OCI-LY7 (cell line): ENCODE results near the gene SND1.

Experiments used
- CTCF ChIP-seq: fragments of 200-600 bp; sonication (generic); conservative IDR thresholded peaks from 2 replicates; pipeline ENCODE4 v1.5.1; 2014; ENCODE audit warnings: mild to moderate bottlenecking, antibody characterized with exemption, low read length, moderate library complexity, mixed read lengths
- EZH2phosphoT487 ChIP-seq: fragments of 200-600 bp; sonication (generic); IDR thresholded peaks from 2 replicates; pipeline ENCODE4 v1.6.1; 2018; ENCODE audit warnings: low read depth, borderline replicate concordance, mild to moderate bottlenecking, mixed run types, antibody characterized with exemption, low read length, moderate library complexity, mixed read lengths

GRCh38 chr7:128036226-128036940, 384.4 kb downstream of the SND1 start:
- TF ChIP-seq CTCF: no peak
- no peak for TF ChIP-seq EZH2phosphoT487
